SK-N-MC (cell line): ENCODE results near the gene WDR82.
A peak's percentile ranks its signal among the peaks of the same experiment; 100 is the strongest.

Experiments
- DNase-seq: peaks from one replicate; pipeline ENCODE4 v3.0.0-alpha.2; 2011; ENCODE audit warnings: low read depth, low spot score
- H3K27ac ChIP-seq: fragments of 200-600 bp; sonication (generic); 2 replicates; pipeline ENCODE4 v1.5.1; 2016; ENCODE audit warnings: mixed run types
- H3K36me3 ChIP-seq: fragments of 200-600 bp; sonication (generic); 2 replicates; pipeline ENCODE4 v1.6.1; 2017; ENCODE audit warnings: antibody characterized with exemption, low read length, mixed read lengths; ENCODE audit not compliant: insufficient read depth
- H3K4me3 ChIP-seq: fragments of 200-600 bp; sonication (generic); 2 replicates; pipeline ENCODE4 v1.5.1; 2016
- H3K9ac ChIP-seq: fragments of 200-600 bp; sonication (generic); 2 replicates; pipeline ENCODE4 v1.8.0; 2017; ENCODE audit warnings: mixed run types, mixed read lengths; ENCODE audit not compliant: insufficient read length
- H3K9me3 ChIP-seq: fragments of 200-600 bp; sonication (generic); 2 replicates; pipeline ENCODE4 v1.6.1; 2017; ENCODE audit warnings: low read depth, mild to moderate bottlenecking, antibody characterized with exemption, low read length, moderate library complexity, mixed read lengths
- EZH2 ChIP-seq: fragments of 200-600 bp; sonication (generic); IDR thresholded peaks from one replicate; pipeline ENCODE4 v1.6.1; 2017; ENCODE audit warnings: antibody characterized with exemption
- FOXP2 ChIP-seq: optimal IDR thresholded peaks from 2 replicates; pipeline ENCODE3; 2011; ENCODE audit warnings: mild to moderate bottlenecking, moderate library complexity; ENCODE audit not compliant: insufficient read depth; ENCODE audit errors: extremely low read length, control extremely low read depth
- POLR2AphosphoS5 ChIP-seq: IDR thresholded peaks from 2 replicates; pipeline ENCODE4 v1.6.1; 2012; ENCODE audit warnings: mild to moderate bottlenecking, low read depth, low read length, borderline replicate concordance

Gene WDR82

GRCh38 chr3:52318186-52318816 is 39.9 kb upstream of the WDR82 start:
- Histone ChIP-seq H3K4me3 (no peak overlapping the region), H3K9ac (no peak overlapping the region), H3K9me3 (no peaks in the 10 kb centered on the region), H3K27ac (no peak overlapping the region), H3K36me3 (no peaks in the 10 kb centered on the region)
- no peak for DNase-seq
- TF ChIP-seq POLR2AphosphoS5: no peak
- no peak for TF ChIP-seq FOXP2
- TF ChIP-seq EZH2: no peak

- Histone ChIP-seq H3K9ac (no peak overlapping the region), H3K36me3 (no peaks in the 10 kb centered on the region), H3K9me3 (no peaks in the 10 kb centered on the region), H3K4me3 (peak overlapping the region; percentile 53), H3K27ac (no peak overlapping the region)
- DNase-seq: no peak
- no peak for TF ChIP-seq EZH2
- no peak for TF ChIP-seq FOXP2
- TF ChIP-seq POLR2AphosphoS5: no peak
Measured at GRCh38 chr3:52317208-52318000, 39.0 kb upstream of the WDR82 start.

GRCh38 chr3:52315977-52316764 is 37.7 kb upstream of the WDR82 start, which contains the start of gene DNAH1:
TSS of gene DNAH1 (plus strand) at chr3:52316319. CDS start at chr3:52322443, 6,124 bp downstream.
- Histone ChIP-seq H3K27ac (no peak within 1 kb of the TSS), H3K9me3 (no peaks in the 10 kb centered on the region), H3K36me3 (no peaks in the 10 kb centered on the region), H3K4me3 (no peak within 1 kb of the TSS), H3K9ac (no peak within 1 kb of the TSS)
- TF ChIP-seq EZH2 (no peak), FOXP2 (no peak), POLR2AphosphoS5 (no peak)
- DNase-seq: no peak

DNA sequence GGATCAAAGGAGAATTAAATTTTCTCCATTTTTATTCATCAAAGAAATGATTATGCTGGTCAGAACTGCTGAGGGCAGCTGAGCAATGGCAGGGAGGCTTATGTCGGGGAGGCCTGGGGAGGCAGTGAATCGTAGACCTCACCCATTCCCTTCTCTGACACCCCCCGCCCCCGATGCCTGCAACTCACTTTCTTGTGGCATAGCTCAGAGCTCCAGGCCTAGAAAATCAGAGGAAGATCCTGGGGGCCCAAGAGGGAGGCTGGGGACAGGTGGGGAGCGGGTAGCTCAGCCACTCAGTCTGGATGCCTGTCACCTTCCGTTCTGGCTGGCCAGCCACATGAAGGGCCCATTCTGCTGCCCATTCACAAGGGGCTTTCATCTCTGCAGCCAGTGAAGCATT is 36.6 kb upstream of the WDR82 start:
- H3K4me3 ChIP-seq: no peak overlapping the region
- no peaks in the 10 kb centered on the region for H3K36me3 ChIP-seq
- H3K9ac ChIP-seq: no peak overlapping the region
- H3K9me3 ChIP-seq: no peaks in the 10 kb centered on the region
- no peak overlapping the region for H3K27ac ChIP-seq
- no peak for TF ChIP-seq POLR2AphosphoS5
- no peak for TF ChIP-seq EZH2
- no peak for TF ChIP-seq FOXP2
- no peak for DNase-seq

DNA sequence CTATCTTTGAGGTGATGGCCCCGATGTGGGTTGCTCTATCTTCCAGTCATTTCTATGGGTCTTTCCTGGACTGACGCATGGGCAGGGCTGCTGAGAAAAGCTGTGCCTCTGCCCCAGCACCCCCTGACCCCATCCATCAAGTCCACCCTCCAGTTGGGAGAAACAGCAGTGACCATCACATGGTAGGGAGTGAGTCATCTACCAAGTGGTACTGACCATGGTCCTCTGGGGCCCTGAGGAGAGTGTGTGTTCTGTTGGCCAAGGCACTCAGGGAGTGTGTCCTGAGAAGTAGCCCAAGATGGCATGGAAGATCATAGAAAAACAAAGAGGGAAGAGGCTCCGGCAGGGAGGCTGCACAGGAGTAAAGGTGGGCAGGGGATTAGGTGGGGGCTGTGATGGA is 36.0 kb upstream of the WDR82 start:
- no peaks in the 10 kb centered on the region for H3K36me3 ChIP-seq
- no peak overlapping the region for H3K27ac ChIP-seq
- DNase-seq: no peak
- H3K9me3 ChIP-seq: no peaks in the 10 kb centered on the region
- H3K4me3 ChIP-seq: no peak overlapping the region
- no peak for TF ChIP-seq FOXP2
- TF ChIP-seq POLR2AphosphoS5: no peak
- no peak for TF ChIP-seq EZH2
- no peak overlapping the region for H3K9ac ChIP-seq

GRCh38 chr3:52313774-52314188 is 35.3 kb upstream of the WDR82 start:
- Histone ChIP-seq H3K9ac (no peak overlapping the region), H3K36me3 (no peaks in the 10 kb centered on the region), H3K9me3 (no peaks in the 10 kb centered on the region), H3K4me3 (no peak overlapping the region), H3K27ac (no peak overlapping the region)
- TF ChIP-seq POLR2AphosphoS5 (no peak), EZH2 (no peak), FOXP2 (no peak)
- no peak for DNase-seq

DNA sequence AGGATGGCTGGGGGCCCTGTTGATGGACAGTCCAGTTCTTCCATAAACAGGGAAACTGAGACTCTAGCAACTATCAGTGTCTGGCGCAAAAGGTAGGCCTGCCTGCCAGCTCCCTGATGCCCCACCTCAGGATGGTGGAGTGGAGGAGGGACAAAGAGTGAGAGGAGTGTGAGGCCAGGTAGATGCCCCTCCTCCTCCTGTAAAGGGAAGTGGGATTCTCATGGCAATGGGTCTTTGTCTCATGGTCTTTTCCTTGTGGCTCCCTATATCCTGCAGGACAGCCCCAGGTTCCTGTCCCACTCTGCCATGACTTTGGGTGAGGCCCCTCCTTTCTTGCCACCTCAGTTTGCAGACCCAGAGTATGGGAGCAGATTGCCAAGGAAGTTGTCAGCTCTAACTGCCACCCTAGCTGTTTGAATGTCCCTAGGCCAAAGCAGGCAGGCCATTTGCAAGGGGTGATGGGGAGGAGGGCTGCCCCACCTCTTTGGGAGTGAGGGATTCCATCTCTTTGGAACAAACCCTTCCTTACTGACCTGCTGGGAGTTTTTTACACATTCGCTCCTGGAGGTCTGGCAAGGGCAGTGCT is 34.8 kb upstream of the WDR82 start:
- Histone ChIP-seq H3K36me3 (no peaks in the 10 kb centered on the region), H3K4me3 (no peak overlapping the region), H3K9ac (no peak overlapping the region), H3K27ac (no peak overlapping the region), H3K9me3 (no peaks in the 10 kb centered on the region)
- no peak for TF ChIP-seq FOXP2
- TF ChIP-seq EZH2: no peak
- TF ChIP-seq POLR2AphosphoS5: no peak
- DNase-seq: no peak

DNA sequence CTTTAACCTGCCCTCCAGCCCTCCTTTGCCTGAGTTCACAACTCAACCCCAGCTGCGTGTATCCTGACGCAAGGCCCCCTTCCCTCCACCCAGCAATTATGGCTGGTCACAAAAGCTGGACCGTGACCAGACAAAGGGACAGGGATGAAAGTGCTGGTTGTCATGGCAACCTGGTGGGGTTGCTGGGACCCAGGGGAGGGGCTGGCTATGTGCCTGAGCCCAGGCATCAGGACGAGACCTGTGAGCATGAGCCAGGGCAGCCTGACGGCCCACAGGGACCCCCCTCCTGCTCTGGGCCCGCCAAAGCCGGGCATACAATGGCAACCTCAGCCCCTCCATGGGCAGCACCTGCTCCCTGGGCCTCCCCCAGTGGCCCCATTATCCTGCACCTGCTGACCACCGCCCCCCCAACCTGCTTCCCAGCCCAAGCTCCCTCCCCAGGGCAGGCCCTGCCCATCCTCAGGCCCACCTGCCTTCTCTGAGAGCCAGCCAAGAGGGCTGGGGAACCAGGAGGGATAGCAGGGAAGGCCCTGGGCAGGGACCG is 33.2 kb upstream of the WDR82 start:
- no peak for DNase-seq

More for the DNA sequence above, 33.2 kb upstream of the WDR82 start:
- Histone ChIP-seq H3K9ac (no peak overlapping the region), H3K9me3 (no peaks in the 10 kb centered on the region), H3K27ac (no peak overlapping the region), H3K4me3 (no peak overlapping the region), H3K36me3 (no peaks in the 10 kb centered on the region)
- no peak for TF ChIP-seq FOXP2
- no peak for TF ChIP-seq EZH2
- TF ChIP-seq POLR2AphosphoS5: no peak
